IPS-18c (cell line): Measurements from ENCODE around the gene TOP1.

Experiments used
- H3K4me3 ChIP-seq: 2 replicates; pipeline ENCODE4 v1.7.0; 2013; ENCODE audit warnings: low read depth, mild to moderate bottlenecking, low read length, moderate library complexity; ENCODE audit not compliant: insufficient read depth
- H3K9me3 ChIP-seq: one replicate; pipeline ENCODE4 v1.6.1; 2013; ENCODE audit warnings: mild to moderate bottlenecking, low read length, moderate library complexity; ENCODE audit not compliant: control insufficient read depth, insufficient read depth

The TOP1 gene

DNA sequence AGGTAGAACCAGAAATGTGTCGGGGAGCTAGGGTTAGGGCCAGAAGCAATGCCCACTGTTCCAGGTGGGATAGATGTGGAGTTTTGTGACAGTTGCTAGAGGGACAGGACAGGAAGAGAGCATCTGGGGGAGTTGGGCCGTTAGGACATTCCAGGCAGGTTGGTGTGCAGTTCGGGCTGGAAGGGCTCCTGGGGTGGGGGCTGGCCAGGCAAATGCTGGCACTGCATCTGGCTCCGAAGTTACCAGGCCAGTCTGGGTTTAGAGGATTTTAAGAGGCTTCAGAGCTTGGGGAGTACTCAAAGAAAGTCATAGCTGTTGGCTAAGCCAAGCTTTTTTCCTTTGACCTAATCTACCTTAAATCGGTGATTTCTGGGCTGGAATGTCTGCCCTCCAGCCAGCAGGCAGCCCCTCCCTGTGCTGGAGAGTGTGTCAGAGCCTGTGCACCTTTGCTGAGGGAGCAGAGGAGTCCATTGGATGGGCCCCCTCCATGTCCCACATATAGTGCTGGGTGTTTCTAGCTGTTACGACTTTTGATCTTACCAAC lies 129.5 kb downstream of the TOP1 start:
- Histone ChIP-seq H3K9me3 (peaks cover 2% of the 10 kb centered on the region), H3K4me3 (no peak overlapping the region)

DNA sequence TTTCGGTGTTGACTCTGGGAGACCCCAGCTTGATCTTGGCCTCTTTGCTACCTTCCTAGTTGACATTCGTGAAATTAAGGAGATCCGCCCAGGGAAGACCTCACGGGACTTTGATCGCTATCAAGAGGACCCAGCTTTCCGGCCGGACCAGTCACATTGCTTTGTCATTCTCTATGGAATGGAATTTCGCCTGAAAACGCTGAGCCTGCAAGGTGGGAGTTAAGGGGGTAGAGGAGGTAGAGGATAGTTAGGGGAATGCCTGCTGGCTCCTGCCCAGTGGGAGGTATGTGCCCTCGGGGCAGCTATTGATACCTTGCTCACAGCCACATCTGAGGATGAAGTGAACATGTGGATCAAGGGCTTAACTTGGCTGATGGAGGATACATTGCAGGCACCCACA lies 130.9 kb downstream of the TOP1 start:
- Histone ChIP-seq H3K4me3 (no peak overlapping the region), H3K9me3 (no peaks in the 10 kb centered on the region)

DNA sequence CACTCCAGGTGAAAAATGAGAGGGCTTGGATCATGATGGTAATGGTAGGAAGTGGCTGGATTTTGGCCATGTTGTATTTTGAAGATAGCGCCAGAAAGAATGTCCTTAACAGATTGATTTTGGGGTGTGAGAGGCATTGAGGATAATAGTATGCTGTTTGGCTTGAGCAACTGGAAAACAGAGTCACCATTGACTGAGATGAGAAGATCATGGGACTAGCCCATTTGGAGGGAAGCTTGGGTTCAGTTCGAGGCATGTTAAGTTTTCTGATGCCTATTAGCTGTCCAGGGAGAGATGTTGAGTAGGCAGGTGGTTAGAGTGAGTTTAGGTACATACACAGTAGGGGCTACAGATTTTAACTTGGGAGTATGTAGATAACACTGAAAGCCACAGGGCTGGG lies 132.1 kb downstream of the TOP1 start:
- Histone ChIP-seq H3K9me3 (no peaks in the 10 kb centered on the region), H3K4me3 (no peak overlapping the region)

GRCh38 chr20:41161886-41162285 lies 133.3 kb downstream of the TOP1 start:
- Histone ChIP-seq H3K9me3 (no peaks in the 10 kb centered on the region), H3K4me3 (no peak overlapping the region)

- Histone ChIP-seq H3K9me3 (no peaks in the 10 kb centered on the region), H3K4me3 (no peak overlapping the region)
Observed at GRCh38 chr20:41162396-41162795, 133.8 kb downstream of the TOP1 start.

GRCh38 chr20:41163821-41164220 lies 135.2 kb downstream of the TOP1 start:
- Histone ChIP-seq H3K4me3 (no peak overlapping the region), H3K9me3 (no peaks in the 10 kb centered on the region)

GRCh38 chr20:41165001-41165882 lies 136.6 kb downstream of the TOP1 start:
- no peaks in the 10 kb centered on the region for H3K9me3 ChIP-seq
- no peak overlapping the region for H3K4me3 ChIP-seq

DNA sequence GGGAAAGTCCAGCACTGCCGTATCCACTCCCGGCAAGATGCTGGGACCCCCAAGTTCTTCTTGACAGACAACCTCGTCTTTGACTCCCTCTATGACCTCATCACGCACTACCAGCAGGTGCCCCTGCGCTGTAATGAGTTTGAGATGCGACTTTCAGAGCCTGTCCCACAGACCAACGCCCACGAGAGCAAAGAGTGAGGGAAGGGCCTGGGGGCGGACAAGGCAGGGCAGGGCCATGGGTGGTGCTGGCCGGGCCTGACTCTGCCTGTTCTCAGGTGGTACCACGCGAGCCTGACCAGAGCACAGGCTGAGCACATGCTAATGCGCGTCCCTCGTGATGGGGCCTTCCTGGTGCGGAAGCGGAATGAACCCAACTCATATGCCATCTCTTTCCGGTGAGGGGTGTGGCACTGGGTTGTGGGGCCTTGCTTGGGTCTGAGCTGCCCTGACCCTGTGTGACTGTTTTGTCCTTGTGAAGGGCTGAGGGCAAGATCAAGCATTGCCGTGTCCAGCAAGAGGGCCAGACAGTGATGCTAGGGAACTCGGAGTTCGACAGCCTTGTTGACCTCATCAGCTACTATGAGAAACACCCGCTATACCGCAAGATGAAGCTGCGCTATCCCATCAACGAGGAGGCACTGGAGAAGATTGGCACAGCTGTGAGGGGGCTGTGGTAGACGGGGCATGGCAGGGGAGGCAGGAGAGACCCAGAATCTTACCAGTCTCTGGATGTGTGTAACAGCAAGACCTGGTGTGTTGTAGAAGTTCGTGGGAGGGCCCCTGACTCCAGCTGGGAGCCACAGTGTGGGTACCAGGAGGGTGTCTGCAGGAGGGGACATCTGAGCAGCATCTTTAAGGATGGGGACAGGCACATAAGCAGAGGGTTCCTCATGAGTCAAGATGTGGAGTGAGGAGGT lies 137.8 kb downstream of the TOP1 start:
- no peak overlapping the region for H3K4me3 ChIP-seq

DNA sequence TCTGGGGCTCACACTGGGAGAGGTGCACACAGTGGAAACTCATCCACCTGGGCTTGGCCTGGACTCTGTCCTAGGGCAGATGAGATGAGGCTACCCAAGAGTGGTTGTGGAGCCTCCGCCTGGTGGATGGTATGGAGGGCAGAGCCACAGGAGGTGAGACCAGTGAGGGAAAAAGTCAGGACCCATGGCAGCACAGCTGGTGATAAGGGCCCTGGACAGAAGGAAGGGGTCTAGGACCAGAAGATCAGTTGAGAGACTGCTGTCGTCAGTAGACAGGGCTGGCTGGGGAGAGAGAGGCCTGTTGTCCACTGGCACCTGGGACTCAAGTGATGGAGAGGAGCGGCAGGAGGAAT lies 138.5 kb downstream of the TOP1 start:
- no peak overlapping the region for H3K4me3 ChIP-seq
- H3K9me3 ChIP-seq = no peaks in the 10 kb centered on the region

More for the DNA sequence above, 137.8 kb downstream of the TOP1 start:
- no peaks in the 10 kb centered on the region for H3K9me3 ChIP-seq

DNA sequence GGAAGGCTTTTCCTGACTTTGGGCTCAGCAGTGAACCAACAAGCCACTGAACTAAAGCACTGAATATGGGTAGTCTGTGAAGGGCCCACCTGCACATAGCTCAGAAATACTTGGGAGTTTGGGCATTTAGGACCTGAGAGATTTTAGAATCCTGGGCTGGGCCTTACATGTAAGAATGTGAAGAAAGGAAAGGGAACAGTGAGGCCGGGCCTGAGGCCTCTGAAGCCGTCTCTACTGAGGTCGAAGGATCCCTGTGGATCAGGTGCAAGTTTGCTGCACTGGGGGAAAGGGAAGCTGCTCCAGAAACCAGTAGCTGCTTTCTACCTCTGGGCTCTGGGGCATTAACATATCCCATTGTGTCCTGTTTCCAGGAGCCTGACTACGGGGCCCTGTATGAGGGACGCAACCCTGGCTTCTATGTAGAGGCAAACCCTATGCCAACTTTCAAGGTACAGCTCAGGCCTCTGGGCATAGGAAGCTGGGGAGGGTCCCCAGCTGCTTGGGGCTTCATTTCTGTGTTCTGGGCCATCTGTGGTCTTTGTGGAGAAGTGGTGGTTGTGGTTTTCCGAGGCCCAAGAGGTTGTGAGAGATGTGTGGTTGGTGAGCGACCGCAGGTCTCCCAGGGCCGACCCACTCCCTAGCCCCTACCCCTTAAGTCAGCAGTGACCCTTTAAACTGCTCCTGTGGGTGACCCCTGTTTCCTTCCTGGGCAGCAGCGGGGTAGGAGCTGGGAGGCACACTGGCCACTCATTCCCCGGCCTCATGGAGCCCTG lies 139.0 kb downstream of the TOP1 start:
- Histone ChIP-seq H3K9me3 (no peaks in the 10 kb centered on the region), H3K4me3 (no peak overlapping the region)

GRCh38 chr20:41168281-41169161 lies 139.9 kb downstream of the TOP1 start:
- Histone ChIP-seq H3K4me3 (no peak overlapping the region), H3K9me3 (no peaks in the 10 kb centered on the region)

DNA sequence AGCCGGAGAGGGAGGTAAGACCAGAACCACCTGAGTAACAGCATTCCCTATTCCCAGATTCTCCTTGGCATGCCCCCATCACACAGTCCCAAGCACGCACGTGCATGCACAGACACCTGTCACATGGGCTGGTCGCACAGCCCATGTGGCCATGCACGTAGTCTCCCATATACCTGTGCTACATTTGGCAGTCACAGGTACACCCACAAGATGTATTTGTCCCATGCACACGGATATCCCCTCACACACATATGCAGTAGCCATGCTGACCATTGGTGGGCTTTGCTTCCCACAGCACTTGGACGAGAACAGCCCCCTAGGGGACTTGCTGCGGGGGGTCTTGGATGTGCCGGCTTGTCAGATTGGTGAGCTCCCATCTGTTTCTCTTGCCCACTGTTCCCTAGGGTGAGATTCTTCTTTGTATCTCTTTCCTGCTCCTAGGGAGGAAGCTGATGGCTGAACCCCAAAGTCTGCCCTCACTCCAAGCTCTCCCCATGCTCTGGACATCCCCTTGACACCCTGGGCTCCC lies 140.6 kb downstream of the TOP1 start:
- Histone ChIP-seq H3K4me3 (no peak overlapping the region), H3K9me3 (no peaks in the 10 kb centered on the region)

DNA sequence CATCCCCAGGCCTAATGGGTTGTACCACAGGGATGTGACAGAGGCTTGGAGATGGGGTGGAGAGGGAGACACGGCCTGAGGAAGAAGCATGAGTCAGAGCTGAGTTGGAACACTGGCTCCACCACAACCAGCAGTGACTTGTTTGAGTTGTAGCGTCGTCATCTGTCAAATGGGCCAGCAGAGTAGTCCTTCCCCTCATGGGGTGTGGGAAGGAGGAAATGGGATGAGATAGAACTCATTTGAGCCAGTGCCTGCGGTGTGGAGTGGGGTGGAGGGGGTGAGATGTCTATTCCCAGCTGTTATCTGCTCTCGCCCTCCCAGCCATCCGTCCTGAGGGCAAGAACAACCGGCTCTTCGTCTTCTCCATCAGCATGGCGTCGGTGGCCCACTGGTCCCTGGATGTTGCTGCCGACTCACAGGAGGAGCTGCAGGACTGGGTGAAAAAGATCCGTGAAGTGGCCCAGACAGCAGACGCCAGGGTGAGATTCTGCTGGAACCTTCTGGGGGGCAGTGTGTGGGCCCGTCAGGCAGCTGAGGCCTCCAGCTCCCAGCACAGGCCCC lies 141.2 kb downstream of the TOP1 start:
- Histone ChIP-seq H3K9me3 (no peaks in the 10 kb centered on the region), H3K4me3 (no peak overlapping the region)

DNA sequence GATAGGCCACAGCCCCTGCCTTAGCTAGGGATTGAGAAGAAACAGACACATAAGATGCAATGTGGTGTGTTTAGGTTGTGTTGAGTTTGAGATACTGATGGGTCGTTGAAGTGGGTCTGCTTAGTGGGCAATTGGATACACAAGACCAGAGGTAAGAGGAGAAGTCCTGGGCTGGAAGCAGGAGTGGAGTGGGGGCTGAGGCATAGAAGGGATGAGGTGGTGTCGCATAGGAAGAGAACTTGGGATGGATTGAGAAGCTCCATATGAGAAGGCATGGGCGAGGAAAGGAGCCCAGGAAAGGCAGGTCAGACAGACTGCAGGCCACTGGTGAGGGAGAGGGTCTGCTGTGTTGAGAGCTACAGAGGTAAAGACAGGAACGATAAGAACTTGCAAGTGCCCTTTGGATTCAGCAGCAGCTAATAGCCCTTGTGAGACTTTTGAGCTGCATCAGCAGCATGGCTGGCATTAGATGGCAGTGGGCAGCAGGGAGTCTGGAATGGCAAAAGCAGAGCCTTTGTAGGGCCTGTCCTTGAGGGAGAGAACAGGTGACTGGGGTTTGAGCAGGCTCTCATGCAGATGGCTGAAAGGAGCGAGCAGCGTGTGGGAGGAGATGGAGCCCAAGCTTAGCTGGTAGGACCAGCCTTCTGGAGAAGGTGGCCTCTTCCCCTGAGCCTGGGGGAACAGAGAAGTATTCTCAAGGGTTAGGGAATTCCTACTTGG lies 141.9 kb downstream of the TOP1 start:
- no peak overlapping the region for H3K4me3 ChIP-seq
- no peaks in the 10 kb centered on the region for H3K9me3 ChIP-seq

DNA sequence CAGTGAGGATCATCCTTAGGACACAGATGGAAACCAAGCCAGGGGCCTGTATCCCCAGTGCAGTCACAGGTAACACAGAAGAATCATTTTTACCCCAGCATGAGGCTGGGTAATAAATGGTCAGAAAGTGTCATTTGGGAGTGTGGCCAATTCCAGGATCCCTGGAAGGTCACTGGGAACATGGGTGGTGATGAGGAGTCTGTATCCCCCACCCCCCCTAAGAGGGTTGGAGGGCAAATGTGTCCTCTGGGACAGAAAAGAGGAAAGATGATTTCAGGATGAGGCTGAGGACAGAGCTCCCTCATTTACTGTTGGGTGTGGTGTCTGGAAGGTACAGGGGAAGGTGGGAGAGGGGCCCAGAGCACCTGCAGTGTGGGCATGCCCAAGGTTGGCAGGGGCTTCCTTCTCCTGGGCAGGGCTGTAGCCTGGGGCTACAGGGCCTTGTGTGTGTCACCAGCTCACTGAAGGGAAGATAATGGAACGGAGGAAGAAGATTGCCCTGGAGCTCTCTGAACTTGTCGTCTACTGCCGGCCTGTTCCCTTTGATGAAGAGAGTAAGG lies 143.2 kb downstream of the TOP1 start:
- no peaks in the 10 kb centered on the region for H3K9me3 ChIP-seq
- H3K4me3 ChIP-seq = no peak overlapping the region
